ENCODE results near the gene HID1.

DNA sequence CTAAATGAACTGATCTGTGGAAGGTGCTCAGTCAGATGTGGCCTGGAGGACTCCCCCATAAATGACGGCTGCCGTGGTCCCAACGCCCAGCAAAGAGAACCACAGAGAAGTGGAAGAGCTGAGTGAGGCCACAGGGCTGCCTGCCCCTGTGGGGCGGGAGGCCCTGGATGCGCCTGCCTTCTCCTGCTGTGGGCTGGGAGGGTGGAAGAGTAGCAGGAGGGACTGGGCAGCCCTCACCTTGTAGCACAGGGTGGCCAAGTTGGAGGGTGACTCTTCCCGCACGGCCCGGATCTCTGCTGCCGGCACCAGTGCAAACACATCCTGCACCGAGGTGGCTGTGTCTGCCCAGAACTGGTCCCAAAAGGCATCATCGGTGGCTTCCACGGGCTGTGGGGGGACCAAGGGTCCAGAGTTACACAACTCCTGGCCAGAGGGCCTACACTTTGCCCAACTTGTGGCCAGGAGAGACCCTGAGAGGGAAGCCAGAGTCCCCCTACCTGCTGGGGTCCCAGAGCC lies 8.3 kb downstream of the HID1 start:
- TF ChIP-seq, protein P1, sequence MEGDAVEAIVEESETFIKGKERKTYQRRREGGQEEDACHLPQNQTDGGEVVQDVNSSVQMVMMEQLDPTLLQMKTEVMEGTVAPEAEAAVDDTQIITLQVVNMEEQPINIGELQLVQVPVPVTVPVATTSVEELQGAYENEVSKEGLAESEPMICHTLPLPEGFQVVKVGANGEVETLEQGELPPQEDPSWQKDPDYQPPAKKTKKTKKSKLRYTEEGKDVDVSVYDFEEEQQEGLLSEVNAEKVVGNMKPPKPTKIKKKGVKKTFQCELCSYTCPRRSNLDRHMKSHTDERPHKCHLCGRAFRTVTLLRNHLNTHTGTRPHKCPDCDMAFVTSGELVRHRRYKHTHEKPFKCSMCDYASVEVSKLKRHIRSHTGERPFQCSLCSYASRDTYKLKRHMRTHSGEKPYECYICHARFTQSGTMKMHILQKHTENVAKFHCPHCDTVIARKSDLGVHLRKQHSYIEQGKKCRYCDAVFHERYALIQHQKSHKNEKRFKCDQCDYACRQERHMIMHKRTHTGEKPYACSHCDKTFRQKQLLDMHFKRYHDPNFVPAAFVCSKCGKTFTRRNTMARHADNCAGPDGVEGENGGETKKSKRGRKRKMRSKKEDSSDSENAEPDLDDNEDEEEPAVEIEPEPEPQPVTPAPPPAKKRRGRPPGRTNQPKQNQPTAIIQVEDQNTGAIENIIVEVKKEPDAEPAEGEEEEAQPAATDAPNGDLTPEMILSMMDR (IDR thresholded peaks at IDR 0.05) = no peak
- TF ChIP-seq POLR2A (IDR thresholded peaks at IDR 0.05) (no peak), EP300 (IDR thresholded peaks at IDR 0.05) (no peak)
